A204.1 (cell line): ENCODE measurements around the gene NEIL3.

Source experiments
- FAIRE-seq: peaks from 2 replicates; lab custom pipeline; 2012; peaks lifted over from hg19 to GRCh38; lab: Jason Lieb, UNC

NEIL3 gene

DNA sequence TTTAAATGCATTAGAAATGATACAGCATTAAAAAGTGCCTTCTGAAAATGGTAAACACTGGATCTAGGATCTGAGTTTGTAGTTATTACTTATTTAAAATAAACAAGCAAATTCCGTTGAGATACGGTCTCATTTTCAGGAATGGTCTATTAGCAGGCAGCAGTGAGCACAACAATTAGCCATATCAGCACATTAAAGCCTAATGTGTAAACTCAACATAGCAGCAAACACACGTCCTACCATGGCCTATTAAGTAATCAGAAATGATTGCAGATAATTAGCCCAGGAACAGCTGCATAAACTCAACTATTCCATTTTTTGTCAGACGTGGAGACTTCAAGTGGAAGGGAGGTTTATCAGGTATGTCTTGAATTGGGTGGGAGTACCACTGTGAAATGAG, 61.8 kb downstream of the NEIL3 start:
- no peak for FAIRE-seq

DNA sequence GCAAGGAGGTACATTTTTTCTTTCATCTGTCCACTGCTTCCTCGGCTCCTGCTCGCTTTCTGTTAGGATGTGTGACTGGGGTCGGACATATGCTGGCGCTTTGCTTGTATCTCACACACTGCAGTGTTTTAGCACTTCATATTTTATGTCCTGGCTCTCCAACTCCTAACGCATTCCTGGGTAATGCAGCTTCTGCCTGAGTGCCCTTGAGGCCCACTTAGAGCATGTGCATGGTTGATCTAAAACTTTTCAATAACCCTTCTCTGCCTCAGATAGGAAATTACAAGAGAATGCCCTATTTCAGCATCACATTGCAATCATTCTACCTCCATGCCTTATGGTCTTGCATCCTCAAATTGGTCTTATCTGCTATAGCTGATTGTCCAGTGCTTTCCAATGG, 65.3 kb downstream of the NEIL3 start:
- no peak for FAIRE-seq

DNA sequence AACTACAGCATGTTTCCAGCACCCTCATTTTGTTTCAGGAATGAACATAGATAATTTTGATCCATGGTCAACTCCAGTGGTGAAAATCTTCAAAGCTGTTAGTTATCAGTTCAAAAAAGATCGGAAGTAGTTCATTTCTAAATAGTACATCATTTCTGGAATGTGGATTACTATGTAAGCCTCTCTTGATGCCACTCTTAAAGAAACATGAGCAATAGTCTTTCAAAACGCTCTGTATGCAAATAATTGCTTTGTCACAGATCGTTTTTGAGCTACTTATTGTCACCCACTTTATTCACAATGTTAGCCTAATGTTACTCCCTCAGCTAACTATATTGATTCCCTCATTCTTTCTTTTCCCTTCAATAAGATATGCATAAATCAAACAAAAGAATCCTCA, 65.7 kb downstream of the NEIL3 start:
- no peak for FAIRE-seq

DNA sequence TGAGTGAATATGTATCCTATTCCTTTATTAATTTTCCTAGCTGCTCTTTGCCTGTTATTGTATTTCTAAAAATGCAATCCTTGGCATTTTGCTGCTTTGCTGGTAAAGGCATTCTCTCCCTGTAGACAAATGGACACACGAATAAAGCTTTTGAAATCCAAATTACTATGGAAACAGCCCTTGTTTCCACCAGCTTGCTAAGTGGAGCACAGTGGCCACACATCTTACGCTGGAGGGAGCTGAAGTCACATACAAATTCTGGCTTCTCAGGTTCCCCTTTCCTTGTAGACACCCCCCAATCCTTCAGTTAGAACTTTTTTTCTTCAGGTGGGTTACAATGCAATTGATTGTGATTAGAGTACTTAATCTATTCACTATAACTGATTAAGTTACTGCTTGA, 66.3 kb downstream of the NEIL3 start:
- no peak for FAIRE-seq

DNA sequence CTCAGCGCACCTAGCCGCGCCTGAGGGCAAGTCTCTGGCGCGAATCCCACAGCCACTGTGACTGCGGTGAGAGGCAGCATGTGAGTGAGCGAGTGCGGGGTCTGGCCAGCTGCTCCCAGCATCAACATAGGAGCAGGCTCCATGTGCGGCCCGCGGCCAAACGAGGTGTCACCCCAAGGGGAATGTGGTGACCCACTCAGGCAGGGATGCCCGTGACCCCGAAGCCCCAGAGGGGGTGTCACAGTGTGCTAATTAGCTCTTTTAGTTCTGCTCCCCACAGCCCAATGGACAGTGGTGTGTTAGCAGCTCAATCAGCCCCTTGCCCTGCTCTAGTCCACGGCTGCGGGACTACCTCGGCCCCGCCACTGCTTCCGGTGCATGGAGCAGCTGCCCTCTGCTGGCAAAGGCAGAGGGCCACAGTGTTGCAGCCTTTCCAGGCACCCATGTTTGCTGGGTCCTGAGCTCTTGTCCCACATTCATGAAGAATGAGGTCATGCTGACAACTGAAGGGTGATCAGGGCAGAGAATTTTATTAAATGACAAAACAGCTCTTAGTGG, 71.1 kb downstream of the NEIL3 start:
- no peak for FAIRE-seq

DNA sequence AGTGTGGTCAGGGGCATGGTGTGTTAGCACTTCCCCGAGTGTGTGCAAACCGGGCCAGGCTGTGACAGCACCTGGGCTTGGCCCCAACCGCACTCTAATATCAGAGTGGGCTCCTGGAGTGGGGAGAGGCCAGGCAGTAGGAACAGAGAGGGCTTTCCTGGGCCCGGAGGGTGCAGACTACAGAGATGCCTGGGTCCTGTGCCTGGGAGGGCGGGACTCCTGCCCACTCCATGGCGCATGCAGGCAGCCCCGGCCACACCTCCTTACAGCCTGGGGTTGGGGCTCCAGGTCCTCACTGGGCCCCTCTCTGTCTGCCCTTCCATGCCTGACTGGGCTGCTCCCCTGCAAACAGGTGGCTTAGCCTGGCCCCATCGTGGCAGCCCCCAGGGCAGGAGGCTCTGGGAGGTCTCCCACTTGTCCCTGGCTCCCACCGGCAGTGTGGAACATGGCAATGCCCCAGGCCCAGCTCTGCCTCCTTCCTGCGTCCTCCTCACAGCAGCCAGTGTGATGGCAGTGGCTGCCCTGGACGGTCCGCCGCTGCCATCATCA, 72.2 kb downstream of the NEIL3 start:
- FAIRE-seq: no peak

DNA sequence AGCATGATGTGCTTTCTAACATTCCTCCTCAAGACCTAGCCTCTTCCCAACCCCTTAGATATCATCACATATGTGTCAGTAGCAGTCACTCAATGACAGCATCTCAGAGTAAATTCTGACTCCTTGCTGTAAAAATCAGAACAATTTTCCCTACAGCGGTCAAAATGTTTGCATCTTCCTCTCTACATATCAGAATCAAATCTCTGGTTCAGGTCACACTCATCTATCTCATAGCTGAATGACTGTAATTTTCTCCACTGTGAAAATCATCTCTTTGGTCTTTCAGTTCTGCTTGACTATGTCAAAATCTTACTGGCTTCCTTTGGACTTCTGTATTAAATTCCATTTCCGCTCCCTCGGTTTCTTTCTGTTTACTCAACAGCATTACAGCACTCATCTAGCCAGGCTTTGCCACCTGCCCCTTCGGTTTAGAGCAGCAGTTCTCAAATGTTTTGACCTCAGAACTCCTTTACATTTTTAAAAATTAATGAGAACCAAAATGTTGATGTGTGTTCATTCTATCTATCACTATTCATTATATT, 75.3 kb downstream of the NEIL3 start:
- no peak for FAIRE-seq

DNA sequence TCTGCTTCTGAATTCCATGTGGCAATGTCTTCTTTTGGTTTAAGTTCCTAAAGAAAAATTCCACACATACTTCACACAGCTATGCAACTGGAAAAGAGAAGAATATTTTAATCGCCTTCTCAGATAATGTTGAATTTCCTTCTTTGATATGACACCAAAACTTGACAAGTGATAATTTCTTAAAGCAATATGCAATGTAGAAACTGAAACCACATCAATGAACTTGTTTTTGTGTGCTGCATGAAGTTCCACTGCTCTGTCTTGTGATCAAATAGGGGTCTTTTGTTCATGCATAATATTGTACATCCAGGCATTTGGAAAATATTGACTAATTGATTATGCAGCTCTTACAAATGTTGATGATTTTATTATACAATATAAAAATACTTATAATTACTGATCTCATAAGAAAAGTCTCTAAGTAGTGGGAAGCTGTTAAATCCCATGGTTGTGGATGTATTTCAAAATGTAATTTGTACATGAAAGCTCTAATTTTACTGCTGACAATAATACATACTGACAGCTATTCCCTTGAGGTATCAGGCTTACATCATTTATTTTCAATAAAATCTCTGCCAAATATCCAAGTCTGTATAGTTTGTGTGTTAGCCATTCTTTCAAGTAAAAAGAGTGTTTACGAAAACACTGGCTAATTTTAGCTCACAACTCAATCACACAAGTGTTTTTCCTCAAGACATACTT, 76.1 kb downstream of the NEIL3 start:
- no peak for FAIRE-seq

DNA sequence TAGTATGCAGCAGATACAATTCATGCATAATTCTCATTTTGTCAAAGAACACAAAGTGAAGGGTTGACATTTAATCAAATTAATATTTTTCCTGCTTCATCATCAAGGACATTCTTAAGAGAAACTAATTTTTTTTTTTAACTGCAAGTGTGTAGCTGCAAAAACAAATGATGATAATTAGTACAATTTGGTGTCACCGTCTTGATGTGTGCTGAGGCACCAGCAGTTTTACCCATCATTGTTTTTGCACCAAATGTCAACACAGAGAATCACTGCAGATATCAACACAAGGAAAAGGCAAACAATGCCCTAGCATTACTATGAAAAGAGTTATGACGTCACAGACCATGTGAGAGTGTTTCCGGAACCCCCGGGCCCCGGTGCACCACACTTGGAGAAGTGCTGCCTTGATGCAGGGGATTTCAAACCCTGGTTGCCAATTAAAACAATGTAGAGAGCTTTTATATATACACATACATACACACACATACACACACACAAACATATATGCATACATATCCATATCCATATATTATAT, 76.7 kb downstream of the NEIL3 start:
- FAIRE-seq: no peak

DNA sequence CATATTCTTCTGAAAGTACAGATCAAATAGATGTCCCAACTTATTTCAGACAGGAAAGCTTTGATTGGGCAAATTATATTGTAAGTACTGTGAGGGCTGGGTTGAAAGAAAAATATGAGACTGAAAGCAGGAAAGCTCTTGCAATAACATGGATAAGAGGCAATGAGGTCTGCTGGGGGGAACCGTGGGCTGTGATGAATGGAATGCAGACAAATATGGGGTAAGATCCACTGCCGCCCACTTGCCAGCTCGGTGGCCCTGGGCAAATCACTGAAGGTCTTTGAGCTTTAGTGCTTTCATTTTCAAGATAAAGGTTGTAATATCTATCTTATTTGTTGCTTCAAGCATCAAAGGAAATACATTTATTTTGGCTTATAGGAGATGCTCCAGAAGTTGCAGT, 81.6 kb downstream of the NEIL3 start:
- FAIRE-seq: no peak

DNA sequence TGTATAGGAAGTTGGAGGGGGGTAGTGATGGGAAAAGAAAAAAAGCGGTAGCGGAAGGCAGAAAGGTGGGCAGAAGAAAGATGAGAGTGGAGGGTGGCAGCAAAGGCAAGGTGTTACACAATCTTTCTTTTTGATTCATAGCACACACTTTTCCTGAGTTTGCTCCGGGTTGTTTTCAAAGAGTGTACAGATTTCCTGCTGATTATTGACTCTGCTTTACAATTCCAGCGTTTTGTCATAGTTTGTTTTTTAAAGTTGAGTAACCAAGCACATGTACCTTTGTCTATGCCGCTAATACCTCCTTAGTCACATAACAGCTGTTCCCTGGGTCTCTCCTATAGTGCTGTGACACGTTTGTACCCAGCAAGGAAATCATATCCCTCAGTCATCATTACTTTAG, 82.3 kb downstream of the NEIL3 start:
- no peak for FAIRE-seq

DNA sequence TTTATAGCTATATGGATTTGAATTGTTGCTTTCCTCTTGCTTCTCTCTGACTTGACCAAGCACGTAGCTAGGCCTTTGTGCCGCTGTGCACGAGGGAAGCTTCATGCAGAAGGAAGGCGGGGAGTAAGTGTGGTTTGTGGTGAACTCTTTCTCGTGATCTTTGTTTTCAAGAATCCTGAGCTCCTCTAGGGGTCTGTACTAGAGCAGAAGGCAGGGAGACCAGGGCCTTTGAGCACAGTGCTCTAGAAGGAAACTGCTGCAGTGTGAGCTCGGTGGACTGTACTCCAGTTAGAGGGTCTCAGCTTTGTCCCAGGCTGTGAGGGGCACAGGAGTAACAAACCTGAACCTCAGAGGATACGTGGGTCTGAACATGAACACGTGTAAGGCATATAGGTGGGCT, 83.6 kb downstream of the NEIL3 start:
- FAIRE-seq: no peak

DNA sequence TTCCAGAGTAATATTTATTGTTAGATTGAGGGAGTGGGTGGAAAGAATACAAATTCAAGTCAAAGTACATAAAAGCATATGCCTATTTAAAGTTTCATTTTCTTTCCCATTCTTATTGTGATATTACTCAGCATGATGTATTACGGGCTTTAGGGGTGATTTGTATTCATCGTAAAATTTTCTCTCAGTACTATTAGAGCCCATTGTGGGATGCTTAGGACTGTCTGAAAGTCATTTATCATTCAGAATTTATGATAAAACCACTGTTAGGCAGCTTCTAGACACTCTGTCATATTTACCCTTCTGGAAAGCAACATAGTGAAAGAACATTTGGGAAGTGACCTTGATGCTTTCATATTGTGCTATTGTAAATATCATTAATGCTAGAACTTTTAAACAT, 86.7 kb downstream of the NEIL3 start:
- FAIRE-seq: no peak

DNA sequence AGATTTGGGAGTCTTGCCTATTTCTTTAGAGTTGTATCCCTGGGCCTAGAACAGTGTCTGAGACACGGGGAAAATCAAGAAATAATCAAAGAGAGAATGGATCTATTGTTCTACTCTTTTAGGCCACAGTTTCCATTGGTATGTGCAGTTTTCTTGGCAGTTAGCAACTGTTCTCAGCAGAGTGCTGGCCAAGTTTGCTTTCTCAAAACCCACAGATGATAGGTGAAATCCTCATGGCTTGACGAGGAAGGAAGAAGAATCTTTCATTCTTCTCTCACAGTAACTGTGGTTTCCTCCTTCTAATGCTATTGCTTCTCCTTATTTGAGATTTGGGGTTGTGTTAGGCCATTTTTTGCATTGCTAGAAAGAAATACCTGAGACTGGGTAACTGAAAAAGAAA, 90.4 kb downstream of the NEIL3 start:
- no peak for FAIRE-seq

DNA sequence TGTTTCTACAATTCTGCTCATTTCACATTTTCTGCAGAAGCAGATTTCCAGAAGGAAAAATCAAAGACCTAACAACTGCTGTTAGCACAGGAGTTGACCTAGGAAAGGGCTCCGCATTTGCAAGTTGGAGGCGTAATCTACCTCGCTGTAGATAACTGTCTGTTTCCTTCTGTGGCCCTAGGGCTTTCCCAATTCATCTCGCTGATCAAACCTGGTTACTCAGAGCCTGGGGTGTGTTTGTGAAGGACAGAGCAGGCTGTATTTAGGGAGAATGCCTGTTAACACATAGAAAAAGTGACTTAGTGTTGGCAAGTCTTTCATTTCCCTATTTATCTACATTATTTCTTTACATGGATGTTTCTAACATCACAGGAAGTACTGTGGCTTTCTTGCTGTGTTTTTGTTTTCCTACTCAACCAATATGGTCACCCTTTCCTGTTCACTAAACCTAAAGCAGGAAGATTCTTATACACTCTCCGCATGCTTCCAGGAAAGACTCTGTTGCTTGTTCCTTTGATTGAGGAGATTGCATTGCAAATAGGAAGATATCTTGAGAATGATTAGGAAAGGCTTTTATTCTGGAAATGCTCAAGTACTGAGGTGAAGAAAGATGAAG, 92.1 kb downstream of the NEIL3 start:
- no peak for FAIRE-seq

DNA sequence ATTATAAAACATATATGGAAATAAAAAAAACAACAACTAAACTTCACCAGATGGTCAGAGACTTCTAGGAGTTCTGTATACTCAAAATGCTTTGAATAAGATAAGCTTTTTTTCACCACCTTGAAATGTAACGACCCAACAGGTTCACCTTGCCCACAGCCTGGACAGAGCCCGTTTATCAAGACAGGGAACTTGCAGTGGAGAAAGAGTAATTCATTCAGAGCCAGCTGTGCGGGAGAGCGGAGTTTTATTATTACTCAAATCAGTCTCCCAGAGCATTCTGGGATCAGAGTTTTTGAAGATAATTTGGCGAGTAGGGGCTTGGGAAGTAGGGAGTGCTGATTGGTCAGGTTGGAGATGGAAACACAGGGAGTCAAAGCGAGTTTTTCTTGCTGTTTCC, 94.1 kb downstream of the NEIL3 start:
- FAIRE-seq: no peak

DNA sequence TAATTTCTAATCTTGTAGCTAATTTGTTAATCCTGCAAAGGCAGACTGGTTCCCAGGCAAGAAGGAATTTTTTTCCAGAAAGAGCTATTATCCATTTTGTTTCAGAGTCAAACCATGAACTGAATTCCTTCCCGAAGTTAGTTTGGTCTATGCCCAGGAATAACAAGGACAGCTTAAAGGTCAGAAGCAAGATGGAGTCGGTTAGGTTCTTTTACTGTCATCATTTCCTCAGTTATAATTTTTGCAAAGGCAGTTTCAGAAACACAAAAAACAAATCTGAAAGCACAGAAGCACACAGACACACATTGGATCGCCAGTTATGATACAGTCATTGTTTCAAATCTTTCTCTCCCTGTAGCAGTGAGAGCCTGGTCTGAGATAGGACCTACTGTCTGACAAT, 94.7 kb downstream of the NEIL3 start:
- FAIRE-seq: no peak

DNA sequence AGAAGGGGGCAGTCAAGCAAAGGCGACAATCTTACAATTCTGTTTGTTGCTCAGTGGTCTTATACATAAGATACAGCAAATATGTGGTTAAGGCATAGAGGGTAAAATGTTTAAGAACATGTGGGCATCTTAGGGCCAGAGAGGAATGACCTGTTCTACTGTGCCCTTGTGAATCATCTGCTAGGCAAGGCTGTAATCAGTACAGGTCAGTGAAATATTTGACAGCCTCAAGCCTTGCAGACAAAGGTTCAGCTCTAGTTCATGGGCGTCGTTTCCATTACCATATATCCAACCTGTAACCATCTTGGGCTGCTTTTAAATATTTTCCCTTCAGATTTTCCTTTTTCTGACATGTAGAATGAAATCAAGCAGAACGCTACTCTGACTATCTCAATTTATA, 95.3 kb downstream of the NEIL3 start:
- no peak for FAIRE-seq

DNA sequence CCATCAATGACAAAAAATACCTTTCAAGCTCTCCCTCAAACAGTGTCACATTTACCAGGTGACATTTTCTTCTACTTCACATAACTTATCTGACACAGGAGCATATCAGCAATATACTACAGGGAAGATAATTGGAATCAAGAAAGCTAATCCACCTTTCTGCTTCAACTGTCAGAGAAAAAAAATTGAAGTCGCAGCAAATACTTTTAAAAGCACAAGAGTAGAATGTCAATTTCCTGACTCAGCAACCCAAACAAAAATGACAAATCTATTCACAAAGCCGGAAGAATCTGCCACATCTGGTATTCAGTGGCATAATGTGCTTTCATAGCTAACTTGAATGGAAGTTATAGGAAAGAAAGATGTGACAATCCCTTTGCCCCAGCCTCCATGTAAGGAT, 95.8 kb downstream of the NEIL3 start:
- no peak for FAIRE-seq

DNA sequence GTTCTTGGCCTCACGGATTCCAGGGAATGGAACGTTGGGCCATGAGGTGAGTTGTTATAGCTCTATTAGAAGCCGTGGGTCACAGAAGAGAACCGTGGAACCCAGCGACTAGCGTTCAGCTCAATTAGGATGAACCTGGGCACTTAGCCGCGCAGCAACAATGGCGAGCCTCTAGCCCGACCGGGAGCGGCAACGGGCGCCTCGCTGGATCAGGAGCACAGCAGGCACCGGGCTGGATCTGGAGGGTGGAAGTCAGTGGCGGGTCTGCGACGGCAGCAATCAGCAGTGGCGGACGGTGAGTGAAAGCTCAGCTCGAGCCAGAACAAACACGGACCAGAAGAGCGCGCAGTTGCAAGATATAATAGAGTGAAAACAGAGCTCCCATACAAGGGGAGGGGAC, 98.3 kb downstream of the NEIL3 start:
- FAIRE-seq: no peak

DNA sequence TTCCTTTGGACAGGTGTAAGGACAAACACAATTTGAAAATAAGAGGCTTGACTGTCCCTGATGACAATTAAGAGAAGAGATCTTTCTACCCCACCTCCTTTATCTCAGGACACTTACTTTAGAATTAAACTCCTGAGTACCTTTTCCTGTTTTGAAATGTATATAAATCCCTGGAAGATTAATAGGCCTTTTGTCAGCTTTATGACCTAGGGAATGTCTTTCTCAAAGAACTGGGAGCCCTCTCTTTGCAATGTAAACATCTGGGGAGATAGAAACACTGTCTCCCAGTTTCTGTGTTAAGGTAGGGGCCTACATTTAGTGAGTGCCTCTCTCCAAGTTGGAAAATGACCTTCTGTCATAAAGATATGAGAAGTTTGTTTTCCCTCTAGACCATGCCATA, 100.9 kb downstream of the NEIL3 start:
- no peak for FAIRE-seq

DNA sequence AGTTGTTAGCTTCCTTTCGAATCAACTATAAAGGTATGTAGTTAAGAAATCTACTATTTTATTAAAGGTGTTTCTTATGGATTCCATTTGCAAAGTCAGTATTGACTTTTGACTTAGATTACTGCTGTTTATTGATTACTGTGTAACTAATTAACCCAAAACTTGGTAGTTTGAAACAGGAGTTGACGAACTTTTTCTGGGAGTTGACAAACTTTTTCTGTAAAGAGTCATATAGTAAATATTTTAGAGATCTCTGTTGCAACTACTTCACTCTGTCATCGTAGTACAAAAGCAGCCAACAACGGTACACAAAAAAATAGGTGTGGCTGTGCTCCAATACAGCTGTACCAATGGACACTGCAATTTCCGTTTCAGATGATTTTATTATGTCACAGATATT, 102.3 kb downstream of the NEIL3 start:
- FAIRE-seq: no peak
